Cardiac septum (tissue), 1 donor: ENCODE results near the gene SKIC8. TPM values are rescaled to one million over a fixed set of nuclear protein-coding genes. Genes with fewer than 3 reads are reported as not detected.

Experiments
- DNase-seq: peaks from one replicate; pipeline ENCODE4 v3.0.0-alpha.2; 2020; ENCODE audit warnings: low spot score
- intact Hi-C: fragments of 100-400 bp; cut with DNase I; formaldehyde crosslinking; loops from one replicate; pipeline ENCODE4 v1.14.0; 2022
- total RNA-seq: library from RNA; stranded (reverse); fragmentation: NEBNext Ultra II Directional; extraction: Animal tissue kit (Norgen Biotek cat#: 25700); gene quantifications from one replicate; pipeline ENCODE4 v1.2.1, GENCODE V29; 2021
- donor health status: DM: no; HTN: no; CAD: no.

The SKIC8 gene
- total RNA-seq, 1 donor from 2014 or later: 33.3 TPM

DNA sequence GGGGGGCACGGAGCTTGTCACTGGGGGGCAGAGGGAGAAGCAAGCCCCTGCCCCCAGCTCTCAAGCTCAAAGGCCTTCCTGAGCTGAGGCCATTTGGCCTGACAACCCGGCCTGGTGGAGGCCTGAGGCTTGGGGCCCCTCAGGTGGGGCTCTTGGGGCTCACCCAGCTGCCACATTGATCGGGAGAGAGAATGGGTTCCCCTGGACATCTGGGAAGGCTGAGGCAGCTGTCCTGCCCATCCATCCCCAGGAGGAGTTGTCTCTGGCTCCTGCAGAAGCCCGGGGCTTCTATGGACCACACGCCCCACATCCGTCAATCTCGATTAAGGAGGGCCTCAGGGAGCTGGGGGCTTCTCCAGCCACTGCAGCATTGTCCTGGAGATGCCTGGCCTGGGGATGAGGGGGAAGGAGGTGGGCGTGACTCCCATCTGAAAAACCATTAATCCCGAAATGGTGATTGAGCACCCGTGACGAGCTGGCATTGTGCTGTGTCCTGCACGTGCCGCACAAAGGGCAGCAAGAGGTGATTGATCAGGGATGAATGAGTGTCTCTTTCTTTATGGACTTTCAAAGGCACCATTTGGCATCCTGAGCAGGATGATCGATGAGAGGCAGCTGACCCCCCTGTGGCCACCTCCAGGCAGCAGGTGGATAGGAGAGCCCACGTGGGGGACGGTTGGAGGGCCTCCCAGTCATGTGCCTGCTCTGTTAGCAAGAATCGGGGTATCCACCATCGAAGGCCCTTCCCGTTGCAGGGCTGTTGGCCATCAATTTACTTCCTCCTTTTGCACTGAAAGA lies 23.5 kb upstream of the SKIC8 start:
- DNase-seq: no peak

GRCh38 chr15:78322243-78322642 lies 22.8 kb upstream of the SKIC8 start:
- intact Hi-C loops: no loop called here
- DNase-seq: no peak

More for the DNA sequence above, 23.5 kb upstream of the SKIC8 start:
- intact Hi-C loops: no loop called here

DNA sequence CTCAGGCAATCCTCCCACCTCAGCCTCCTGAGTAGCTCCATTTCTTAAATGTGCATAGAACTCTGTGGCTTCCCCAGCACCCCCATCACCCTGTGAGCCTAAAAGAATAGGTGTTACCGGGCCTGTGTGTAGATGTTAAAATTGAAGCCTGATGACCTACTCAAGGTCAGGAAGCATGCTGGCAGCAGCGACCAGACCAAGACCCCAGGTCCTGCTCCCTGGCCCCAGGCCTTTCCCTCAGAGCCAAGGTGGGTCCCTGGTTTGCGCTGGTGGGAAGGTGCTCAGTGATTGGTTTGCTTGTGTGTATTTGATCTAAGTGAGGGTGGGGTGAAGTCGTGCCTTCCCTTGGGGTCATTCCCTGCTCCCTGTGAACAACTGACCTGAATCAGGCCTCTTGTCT lies 22.4 kb upstream of the SKIC8 start:
- DNase-seq: no peak
- intact Hi-C loops: no loop called here

GRCh38 chr15:78321041-78321570 lies 21.7 kb upstream of the SKIC8 start:
- no peak for DNase-seq
- intact Hi-C loops: no loop called here

- intact Hi-C loops: no loop called here
- no peak for DNase-seq
These were observed 20.8 kb upstream of the SKIC8 start for GRCh38 chr15:78320183-78320582.

- DNase-seq: no peak
- intact Hi-C loops: no loop called here
These were observed 20.2 kb upstream of the SKIC8 start for GRCh38 chr15:78319588-78319987.

- intact Hi-C loops: no loop called here
- DNase-seq: peak; percentile 62
These were observed 17.9 kb upstream of the SKIC8 start for GRCh38 chr15:78317145-78317836.

DNA sequence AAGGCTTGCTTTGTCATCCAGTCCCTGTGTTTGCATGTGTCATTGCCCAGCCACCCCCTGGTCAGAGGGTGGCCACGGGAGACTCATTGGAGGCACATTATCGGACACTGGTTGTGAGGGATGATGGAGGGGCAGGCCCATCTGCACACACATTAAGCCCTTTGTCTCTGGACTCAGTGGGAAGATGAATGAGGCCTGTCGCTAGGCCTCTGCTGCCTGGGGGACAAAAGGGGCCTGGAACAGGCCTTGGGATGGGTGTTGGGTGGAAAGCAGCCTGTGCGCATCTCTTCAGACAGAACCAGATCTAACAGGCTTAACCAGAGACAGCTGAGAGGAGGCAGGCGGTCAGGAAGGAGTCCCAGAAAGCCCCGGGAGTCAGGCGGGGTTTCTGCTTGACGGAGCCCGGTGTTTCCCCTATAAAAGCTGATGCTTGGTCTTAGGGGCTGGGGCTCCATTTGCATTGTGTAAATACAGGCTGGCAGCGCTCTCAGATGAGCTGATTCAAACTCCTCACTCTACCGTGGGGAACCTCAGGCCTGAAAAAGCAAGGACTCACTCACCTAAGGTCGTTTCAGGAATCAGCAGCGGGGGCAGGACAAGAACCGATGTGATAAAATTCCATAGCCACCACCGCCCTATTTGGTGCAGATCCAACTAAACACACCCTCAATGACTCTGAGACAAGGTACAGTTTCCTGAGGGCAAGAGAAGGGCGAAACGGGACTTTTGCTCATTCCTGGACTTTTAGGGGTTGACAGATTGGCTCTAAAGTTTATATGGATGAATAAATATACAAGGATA lies 17.1 kb upstream of the SKIC8 start:
- intact Hi-C loops: no loop called here
- DNase-seq: no peak

DNA sequence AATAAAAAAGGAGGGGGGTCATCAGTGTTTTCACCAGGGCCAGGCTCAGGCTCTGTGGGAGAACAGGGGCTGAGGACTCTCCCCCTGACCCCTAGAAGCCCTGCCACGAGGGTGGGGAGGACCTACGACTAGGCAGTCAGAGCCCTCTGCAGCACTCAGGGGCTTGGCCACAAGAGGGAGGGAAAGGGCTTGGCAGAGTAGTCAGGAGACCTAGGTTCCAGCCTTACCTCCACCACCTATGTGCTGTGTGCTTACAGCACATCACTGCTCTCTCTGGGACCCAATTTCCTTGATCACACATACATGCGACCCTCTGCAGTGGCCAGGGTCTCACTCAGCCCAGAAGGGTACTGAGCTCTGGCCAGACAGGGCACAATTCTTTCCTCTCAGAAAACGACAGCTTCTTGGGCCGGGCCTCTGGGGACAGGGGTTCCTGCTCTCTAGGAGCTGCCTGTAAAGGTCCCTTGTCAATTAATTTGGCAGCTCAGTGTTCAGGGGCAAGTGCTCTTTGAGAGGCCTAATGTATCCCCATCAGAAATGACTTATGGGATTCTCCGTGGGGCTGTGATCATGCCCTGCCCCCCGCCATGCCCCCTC lies 16.4 kb upstream of the SKIC8 start:
- intact Hi-C loops: no loop called here
- DNase-seq: no peak

GRCh38 chr15:78314181-78314581 lies 14.8 kb upstream of the SKIC8 start:
- peak; percentile 71 for DNase-seq
- intact Hi-C loops: no loop called here

DNA sequence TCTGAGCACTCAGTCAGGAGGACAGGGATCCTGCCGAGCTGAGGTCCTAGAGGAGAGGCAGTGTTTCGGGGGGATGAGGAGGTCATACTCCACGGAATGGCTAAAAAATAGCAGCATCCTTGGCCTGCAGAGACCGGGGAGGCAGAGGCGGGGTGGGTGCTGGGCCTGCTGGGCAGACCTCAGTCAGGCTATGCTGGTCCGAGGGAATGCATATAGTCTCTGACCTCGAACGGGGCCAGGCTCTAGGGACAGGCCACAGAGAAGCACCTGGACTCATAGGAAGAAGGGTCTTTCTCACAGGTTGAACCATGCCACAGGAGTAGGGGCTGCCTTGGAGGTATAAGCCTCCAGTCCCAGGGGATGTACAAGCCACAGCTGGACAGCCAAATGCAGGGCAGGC lies 14.0 kb upstream of the SKIC8 start:
- intact Hi-C loops: no loop called here
- peak; percentile 71 for DNase-seq

GRCh38 chr15:78312957-78313356 lies 13.5 kb upstream of the SKIC8 start:
- intact Hi-C loops: no loop called here

DNA sequence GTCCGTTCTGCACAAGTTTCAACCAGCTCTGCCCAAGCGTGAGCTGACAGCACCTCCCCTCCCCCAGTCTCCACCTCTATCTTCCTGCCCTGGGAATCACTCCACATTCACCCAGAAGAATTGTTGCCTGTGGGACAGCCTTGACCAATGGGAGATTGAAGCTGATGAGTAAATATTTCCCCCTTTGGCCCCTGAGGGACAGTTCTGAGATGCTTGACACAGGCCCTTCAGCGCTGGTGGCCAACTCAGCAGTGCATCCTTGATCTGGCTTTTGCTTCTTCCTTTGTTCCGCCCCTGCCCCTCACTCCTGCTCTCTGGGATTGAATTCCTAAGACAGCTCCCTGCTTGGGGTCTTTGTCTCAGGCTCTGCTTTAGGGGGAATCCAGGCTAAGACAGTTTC lies 13.1 kb upstream of the SKIC8 start:
- intact Hi-C loops: no loop called here
- no peak for DNase-seq

More at GRCh38 chr15:78312957-78313356, 13.5 kb upstream of the SKIC8 start:
- peak; percentile 62 for DNase-seq

DNA sequence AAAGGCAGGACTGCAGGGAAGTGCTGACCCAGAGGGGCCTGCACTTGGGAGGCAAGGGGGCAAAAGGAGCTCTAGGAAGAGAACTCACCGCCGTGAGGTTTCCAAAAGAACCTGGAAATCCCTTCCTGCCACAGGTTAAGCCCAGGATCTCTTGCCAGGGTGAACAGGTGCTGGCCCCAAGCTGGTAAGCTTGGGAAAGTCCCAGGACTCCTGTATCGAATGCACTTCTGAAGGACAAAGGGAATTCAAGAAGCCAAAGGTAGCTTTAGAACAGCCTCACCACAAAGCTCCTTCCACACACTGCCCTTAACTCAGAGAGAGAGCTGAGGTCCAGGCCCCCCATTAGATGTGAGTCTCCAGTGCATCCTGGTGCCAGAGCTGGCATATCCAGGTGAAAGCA lies 11.9 kb upstream of the SKIC8 start:
- intact Hi-C loops: no loop called here
- DNase-seq: no peak

DNA sequence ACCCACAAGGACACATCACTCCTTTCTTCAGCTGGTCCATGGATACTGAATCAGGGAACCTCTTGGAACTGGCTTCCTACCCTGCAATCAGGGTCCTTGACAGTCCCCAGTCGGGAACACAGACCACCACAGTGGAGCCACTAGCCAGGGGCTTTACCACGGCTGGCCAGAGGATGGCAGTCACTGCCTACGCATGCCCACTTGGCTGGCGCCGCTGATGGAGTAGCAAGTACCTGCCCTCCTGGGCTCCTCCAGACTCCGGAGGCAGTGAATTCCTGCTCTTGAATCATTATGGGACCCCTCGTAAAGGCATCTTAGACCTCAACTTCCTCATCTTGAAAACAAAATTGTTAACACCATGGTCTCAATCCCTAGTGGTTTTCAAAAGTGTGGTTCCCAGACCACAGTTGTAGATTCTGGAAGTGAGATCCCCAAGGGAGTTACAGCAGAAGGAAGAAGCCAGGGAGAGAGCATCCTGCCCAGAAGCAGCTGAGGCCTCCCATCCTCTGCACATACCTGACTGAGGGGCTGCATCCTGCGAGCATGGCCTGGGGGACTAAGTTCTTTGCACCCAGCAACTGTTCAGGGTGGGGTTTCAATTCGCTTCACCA lies 9.1 kb upstream of the SKIC8 start:
- intact Hi-C loops: loop anchor here (2.0 kb wide), 2 partner anchors 114 to 174 kb away; no protein-coding TSS in a partner anchor
- DNase-seq: peak; percentile 85

DNA sequence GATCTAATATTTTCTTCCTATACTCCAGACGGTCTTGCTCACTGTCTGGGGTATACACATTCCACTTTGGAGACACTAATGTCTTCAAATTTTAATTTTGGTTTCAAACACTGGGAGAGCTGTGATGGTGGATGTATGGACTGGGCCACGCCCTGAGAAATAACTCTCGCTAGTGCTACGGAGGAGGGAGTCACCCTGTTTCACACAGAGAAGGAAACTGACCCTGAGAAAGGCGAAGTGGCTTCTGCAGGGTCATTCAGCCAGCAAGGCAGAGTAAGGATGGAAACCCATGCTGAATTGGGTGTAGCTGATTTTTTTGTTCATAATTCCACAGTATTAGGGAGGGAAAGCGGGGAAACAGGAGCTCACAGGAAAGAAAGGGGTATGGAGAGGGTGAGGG lies 8.6 kb upstream of the SKIC8 start:
- no peak for DNase-seq
- intact Hi-C loops: loop anchor here (2.0 kb wide), 2 partner anchors 115 to 175 kb away; no protein-coding TSS in a partner anchor

DNA sequence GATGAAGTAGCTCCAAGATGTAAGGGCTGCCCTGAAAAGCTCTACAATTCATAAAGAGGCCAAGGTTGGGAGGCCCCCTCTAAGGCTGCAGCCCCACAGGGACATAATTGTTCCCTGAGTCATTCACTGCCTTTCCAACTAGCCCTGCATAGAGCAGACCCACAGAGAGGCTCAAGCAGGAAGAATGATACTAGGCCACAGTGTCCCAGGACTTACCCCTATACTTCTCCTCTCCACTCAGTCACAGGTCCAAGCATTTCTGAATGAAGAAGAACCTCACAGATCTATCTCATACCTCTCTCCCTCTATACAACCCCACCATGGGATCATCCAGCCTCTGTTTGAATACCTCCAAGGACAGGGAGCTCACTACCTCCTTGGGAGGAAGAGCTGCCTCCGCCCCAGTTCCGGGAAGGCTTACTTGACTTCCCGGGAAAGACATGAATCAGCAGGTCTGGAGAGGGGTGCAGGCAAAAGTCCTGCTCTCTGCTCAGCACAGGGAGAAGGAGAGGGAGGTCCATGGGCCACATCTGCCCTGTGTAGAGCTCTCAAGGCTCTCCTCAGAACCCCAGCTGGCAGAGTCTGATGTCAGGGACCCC lies 6.9 kb upstream of the SKIC8 start:
- intact Hi-C loops: no loop called here
- no peak for DNase-seq

GRCh38 chr15:78304216-78305066 lies 5.0 kb upstream of the SKIC8 start:
- no peak for DNase-seq

More at GRCh38 chr15:78304216-78305066, 5.0 kb upstream of the SKIC8 start:
- intact Hi-C loops: no loop called here
